Peyer's patch (tissue), 4 donors: ENCODE data around the gene DNPH1. TPM values are rescaled to one million over a fixed set of nuclear protein-coding genes. Genes with fewer than 3 reads are reported as not detected.
A peak's percentile ranks its signal among the peaks of the same experiment; 100 is the strongest.

Experiments used
- DNase-seq, 3 donors: peaks; one replicate each; pipeline ENCODE4 v3.0.0-alpha.2; 2017 to 2019
- H3K27ac ChIP-seq, 4 donors: fragments of 200-600 bp; sonication (generic); one replicate each; pipeline ENCODE4 v1.5.1; 2016 to 2019
- H3K27me3 ChIP-seq, 2 donors: fragments of 200-600 bp; sonication (generic); one replicate each; pipeline ENCODE4 v1.5.1; 2019
- H3K36me3 ChIP-seq, 3 donors: fragments of 200-600 bp; sonication (generic); one replicate each; pipeline ENCODE4 v1.5.1; 2016 to 2019
- H3K4me1 ChIP-seq, 4 donors: fragments of 200-600 bp; sonication (generic); one replicate each; pipeline ENCODE4 v1.5.1; 2016 to 2019
- H3K4me3 ChIP-seq, 4 donors: fragments of 200-600 bp; sonication (generic); 1 replicate in 3 of 4; 2 replicates in 1 of 4; pipeline ENCODE4 v1.5.1; 2016 to 2019; ENCODE audit warnings: mild to moderate bottlenecking in 1 of 4
- H3K9me3 ChIP-seq, 4 donors: fragments of 200-600 bp; sonication (generic); one replicate each; pipeline ENCODE4 v1.5.1; 2016 to 2019; ENCODE audit warnings: mild to moderate bottlenecking in 1 of 4
- CTCF ChIP-seq, 6 experiments: fragments of 450-650 bp in 4 of 6; fragments of 200-600 bp in 2 of 6; sonication (generic) in 1 of 6; IDR thresholded peaks; one replicate each; pipeline ENCODE4 v1.5.1; 2017 to 2019; ENCODE audit warnings: antibody characterized with exemption in 6 of 6, mild to moderate bottlenecking in 3 of 6, moderate library complexity in 1 of 6
- POLR2A ChIP-seq, 2 donors: fragments of 450-650 bp; IDR thresholded peaks; one replicate each; pipeline ENCODE4 v1.5.1; 2017; ENCODE audit warnings: antibody characterized with exemption in 2 of 2, mild to moderate bottlenecking in 2 of 2, moderate library complexity in 2 of 2
- total RNA-seq, 4 donors: library from RNA; depleted of rRNA; stranded (reverse); fragments of >200 nt; gene quantifications; one replicate each; pipeline ENCODE4 v1.1.0, GENCODE V29; 2016

Gene DNPH1
- total RNA-seq, 4 donors from 2014 or later = 138 to 304 (median 176) TPM

- peaks cover 17 to 62% (median 26%) of the 10 kb centered on the region in 4 donors for H3K4me1 ChIP-seq
- H3K27ac ChIP-seq = peak overlapping the region in 1 of 4 donors; percentile 93
- no peaks in the 10 kb centered on the region for H3K36me3 ChIP-seq
- TF ChIP-seq POLR2A (IDR thresholded peaks at IDR 0.05) = no peak
- TF ChIP-seq CTCF (IDR thresholded peaks at IDR 0.05) = no peak
- no peaks in the 10 kb centered on the region for H3K9me3 ChIP-seq
- H3K27me3 ChIP-seq = no peaks in the 10 kb centered on the region
- no peak for DNase-seq
- H3K4me3 ChIP-seq = no peak overlapping the region
These were observed 44.4 kb upstream of the DNPH1 start for GRCh38 chr6:43273707-43274106.

- Histone ChIP-seq H3K27me3 (no peaks in the 10 kb centered on the region), H3K4me3 (no peak overlapping the region), H3K9me3 (no peaks in the 10 kb centered on the region), H3K4me1 (peaks cover 17 to 62% (median 28%) of the 10 kb centered on the region in 4 donors), H3K27ac (peak overlapping the region in 2 of 4 donors; percentile 83 to 97), H3K36me3 (no peaks in the 10 kb centered on the region)
- DNase-seq = no peak
- TF ChIP-seq CTCF (IDR thresholded peaks at IDR 0.05) (no peak), POLR2A (IDR thresholded peaks at IDR 0.05) (no peak)
These were observed 42.7 kb upstream of the DNPH1 start for GRCh38 chr6:43271944-43272343.

- H3K36me3 ChIP-seq = no peaks in the 10 kb centered on the region
- H3K27ac ChIP-seq = peak overlapping the region in 3 of 4 donors; percentile 73 to 97 (median 83)
These were observed 42.0 kb upstream of the DNPH1 start for GRCh38 chr6:43271103-43271815.

GRCh38 chr6:43269273-43270007 is 40.2 kb upstream of the DNPH1 start:
- H3K4me3 ChIP-seq = peak overlapping the region; percentile 21 to 53 (median 39)
- no peak for TF ChIP-seq CTCF (IDR thresholded peaks at IDR 0.05)
- peak; percentile 26 to 71 for TF ChIP-seq POLR2A (IDR thresholded peaks at IDR 0.05)
- no peaks in the 10 kb centered on the region for H3K27me3 ChIP-seq
- H3K27ac ChIP-seq = peak overlapping the region; percentile 49 to 97 (median 78)
- DNase-seq = peak; percentile 31 to 85 (median 81)
- no peaks in the 10 kb centered on the region for H3K9me3 ChIP-seq
- H3K4me1 ChIP-seq = peaks cover 12 to 46% (median 16%) of the 10 kb centered on the region in 4 donors
- H3K36me3 ChIP-seq = no peaks in the 10 kb centered on the region

More at GRCh38 chr6:43271103-43271815, 42.0 kb upstream of the DNPH1 start:
- Histone ChIP-seq H3K4me3 (peak overlapping the region in 1 of 4 donors; percentile 10), H3K27me3 (no peaks in the 10 kb centered on the region), H3K4me1 (peaks cover 17 to 56% (median 25%) of the 10 kb centered on the region in 4 donors), H3K9me3 (no peaks in the 10 kb centered on the region)
- DNase-seq = peak in 2 of 3 donors; percentile 66 to 76
- TF ChIP-seq CTCF (IDR thresholded peaks at IDR 0.05) (no peak), POLR2A (IDR thresholded peaks at IDR 0.05) (no peak)

- no peak for DNase-seq
- Histone ChIP-seq H3K27me3 (no peaks in the 10 kb centered on the region), H3K4me1 (peaks cover 12 to 46% (median 16%) of the 10 kb centered on the region in 4 donors), H3K4me3 (peak overlapping the region in 1 of 4 donors; percentile 53), H3K27ac (peak overlapping the region in 3 of 4 donors; percentile 73 to 97 (median 83)), H3K36me3 (no peaks in the 10 kb centered on the region), H3K9me3 (no peaks in the 10 kb centered on the region)
- TF ChIP-seq POLR2A (IDR thresholded peaks at IDR 0.05) (no peak), CTCF (IDR thresholded peaks at IDR 0.05) (no peak)
These were observed 39.5 kb upstream of the DNPH1 start for GRCh38 chr6:43268782-43269272.
